ENCODE measurements around the gene RBM45.

RBM45 gene

GRCh38 chr2:178177066-178177679 lies 64.9 kb downstream of the RBM45 start:
- Histone ChIP-seq H3K36me3 (ENCODE audit: control insufficient read depth, low read length) (no peaks in the 10 kb centered on the region), H3K4me3 (ENCODE audit: low read length) (no peak overlapping the region)
- TF ChIP-seq CTCF (IDR thresholded peaks at IDR 0.05; ENCODE audit: low read depth, low read length, poor library complexity, severe bottlenecking) (no peak), EZH2phosphoT487 (IDR thresholded peaks at IDR 0.05; ENCODE audit: borderline replicate concordance, low read length) (no peak)

More at GRCh38 chr2:178177066-178177679, 64.9 kb downstream of the RBM45 start:
- H3K79me2 ChIP-seq (ENCODE audit: control insufficient read depth, low read length), result no peaks in the 10 kb centered on the region
- no peaks in the 10 kb centered on the region for H4K20me1 ChIP-seq (ENCODE audit: control insufficient read depth, insufficient read depth, low read depth, low read length)
- H3K9me2 ChIP-seq (replicated peaks; ENCODE audit: control insufficient read depth, low read length), result no peaks in the 10 kb centered on the region
- no peaks in the 10 kb centered on the region for H3K9me3 ChIP-seq (ENCODE audit: control insufficient read depth, insufficient read depth, low read length)
- H3K27me3 ChIP-seq (ENCODE audit: control insufficient read depth, low read length), result no peaks in the 10 kb centered on the region
- H3K4me1 ChIP-seq (ENCODE audit: control insufficient read depth, low read length), result no peaks in the 10 kb centered on the region
- no peak overlapping the region for H3K27ac ChIP-seq (ENCODE audit: low read depth, low read length)
- no peak overlapping the region for H3K4me2 ChIP-seq (ENCODE audit: low read length)
- no peaks in the 10 kb centered on the region for H3F3A ChIP-seq (ENCODE audit: control insufficient read depth, insufficient read depth)

Measured in DOHH2 (cell line).